ENCODE results near the gene NANOS2. TPM values are rescaled to one million over a fixed set of nuclear protein-coding genes. Genes with fewer than 3 reads are reported as not detected.

The NANOS2 gene
- not detected for total RNA-seq
- not detected for polyA plus RNA-seq

GRCh38 chr19:45913874-45914830 lies at the start of gene NANOS2:
Gene NANOS2, minus strand, starts transcription at chr19:45914778. Its CDS starts 85 bp downstream, at chr19:45914693.
- no peak for DNase-seq (ENCODE audit: low spot score)
- Histone ChIP-seq H3K4me3 (ENCODE audit: low read depth in 1 of 3, low read length in 3 of 3) (no peak within 1 kb of the TSS), H3K27me3 (ENCODE audit: control insufficient read depth in 4 of 4, insufficient read depth in 4 of 4, low read length in 3 of 4) (no peaks in the 10 kb centered on the region), H3K36me3 (ENCODE audit: control insufficient read depth in 4 of 4, insufficient read depth in 3 of 4, low read depth in 1 of 4, low read length in 3 of 4) (no peaks in the 10 kb centered on the region), H3K27ac (ENCODE audit: low read depth in 1 of 2, low read length in 2 of 2) (no peak within 1 kb of the TSS), H3K9ac (ENCODE audit: low read depth in 1 of 2, low read length in 2 of 2) (no peak within 1 kb of the TSS), H3K4me1 (ENCODE audit: control insufficient read depth in 4 of 4, insufficient read depth in 4 of 4, low read length in 3 of 4) (no peaks in the 10 kb centered on the region), H3K9me3 (ENCODE audit: control insufficient read depth in 4 of 4, low read length in 3 of 4) (no peaks in the 10 kb centered on the region)
- WGBS, result 62% methylated on average over 44 of the region's 44 CpGs
- no peak for TF ChIP-seq TAF1 (conservative IDR thresholded peaks at IDR 0.05)
- no peak for TF ChIP-seq CTCF (IDR thresholded peaks at IDR 0.05; ENCODE audit: low read depth, low read length, missing input control)
- no peak for TF ChIP-seq EGR1 (IDR thresholded peaks at IDR 0.05; ENCODE audit: low read depth in 2 of 2)

GRCh38 chr19:45962021-45962420 lies 47.4 kb upstream of the NANOS2 start:
- Histone ChIP-seq H3K9ac (ENCODE audit: low read depth in 1 of 2, low read length in 2 of 2) (no peak overlapping the region), H3K9me3 (ENCODE audit: control insufficient read depth in 4 of 4, low read length in 3 of 4) (no peaks in the 10 kb centered on the region), H3K36me3 (ENCODE audit: control insufficient read depth in 4 of 4, insufficient read depth in 3 of 4, low read depth in 1 of 4, low read length in 3 of 4) (no peaks in the 10 kb centered on the region), H3K27ac (ENCODE audit: low read depth in 1 of 2, low read length in 2 of 2) (no peak overlapping the region), H3K4me3 (ENCODE audit: low read depth in 1 of 3, low read length in 3 of 3) (no peak overlapping the region), H3K27me3 (ENCODE audit: control insufficient read depth in 4 of 4, insufficient read depth in 4 of 4, low read length in 3 of 4) (peaks cover 0 to 5% (median 1%) of the 10 kb centered on the region in 4 donors), H3K4me1 (ENCODE audit: control insufficient read depth in 4 of 4, insufficient read depth in 4 of 4, low read length in 3 of 4) (no peaks in the 10 kb centered on the region)
- no peak for TF ChIP-seq EGR1 (IDR thresholded peaks at IDR 0.05; ENCODE audit: low read depth in 2 of 2)
- TF ChIP-seq YY1 (IDR thresholded peaks at IDR 0.05), result no peak
- no peak for TF ChIP-seq HNF4A (conservative IDR thresholded peaks at IDR 0.05)
- TF ChIP-seq NR2F2 (IDR thresholded peaks at IDR 0.05), result no peak
- TF ChIP-seq CTCF (IDR thresholded peaks at IDR 0.05; ENCODE audit: low read depth, low read length, missing input control), result no peak
- no peak for TF ChIP-seq HNF4G (IDR thresholded peaks at IDR 0.05)
- no peak for TF ChIP-seq ZBTB33 (IDR thresholded peaks at IDR 0.05)
- no peak for TF ChIP-seq SP1 (IDR thresholded peaks at IDR 0.05)
- DNase-seq (ENCODE audit: low spot score), result no peak
- 77% methylated on average over 15 of the region's 15 CpGs for WGBS
